H9 (cell line): ENCODE measurements around the gene HLA-C. TPM values are rescaled to one million over a fixed set of nuclear protein-coding genes. Genes with fewer than 3 reads are reported as not detected.
"Not testable (repeated sequence)": the region's sequence is repeated elsewhere in the genome, so short reads cannot be mapped to it uniquely, and the experiment has no call there.

Experiments
- DNase-seq: peaks from one replicate; pipeline ENCODE4 v3.0.0-alpha.2; 2017
- H2AFZ ChIP-seq: one replicate; pipeline ENCODE4 v1.6.1; 2013; ENCODE audit warnings: mild to moderate bottlenecking, low read length, control low read depth, moderate library complexity
- H2AK5ac ChIP-seq: 2 replicates; pipeline ENCODE4 v1.6.1; 2013; ENCODE audit warnings: low read length, control low read depth, mixed read lengths; ENCODE audit not compliant: insufficient read length
- H2BK120ac ChIP-seq: one replicate; pipeline ENCODE4 v1.6.1; 2013; ENCODE audit warnings: low read depth, mild to moderate bottlenecking, low read length, control low read depth, inconsistent platforms; ENCODE audit not compliant: poor library complexity, severe bottlenecking
- H2BK12ac ChIP-seq: 2 replicates; pipeline ENCODE4 v1.6.1; 2013; ENCODE audit warnings: low read length, control low read depth, mixed read lengths, low read depth; ENCODE audit not compliant: insufficient read length
- H2BK15ac ChIP-seq: 2 replicates; pipeline ENCODE4 v1.6.1; 2013; ENCODE audit warnings: low read depth, low read length, control low read depth
- H2BK20ac ChIP-seq: one replicate; pipeline ENCODE4 v1.6.1; 2013; ENCODE audit warnings: low read depth, mild to moderate bottlenecking, low read length, control low read depth, inconsistent platforms; ENCODE audit not compliant: poor library complexity, severe bottlenecking
- H2BK5ac ChIP-seq: 2 replicates; pipeline ENCODE4 v1.6.1; 2013; ENCODE audit warnings: low read length, control low read depth, mixed read lengths; ENCODE audit not compliant: insufficient read length
- H3K14ac ChIP-seq: 2 replicates; pipeline ENCODE4 v1.6.1; 2013; ENCODE audit warnings: low read length, control low read depth; ENCODE audit not compliant: insufficient read depth
- H3K18ac ChIP-seq: 2 replicates; pipeline ENCODE4 v1.6.1; 2013; ENCODE audit warnings: low read depth, mild to moderate bottlenecking, mixed read lengths, low read length, control low read depth; ENCODE audit not compliant: insufficient read length
- H3K23ac ChIP-seq: 2 replicates; pipeline ENCODE4 v1.6.1; 2013; ENCODE audit warnings: low read length, control low read depth, mixed read lengths, low read depth; ENCODE audit not compliant: insufficient read length
- H3K23me2 ChIP-seq: 2 replicates; pipeline ENCODE4 v1.6.1; 2013; ENCODE audit warnings: low read depth, mild to moderate bottlenecking, mixed read lengths, low read length, control low read depth; ENCODE audit not compliant: insufficient read length, poor library complexity, severe bottlenecking
- H3K27ac ChIP-seq: 2 replicates; pipeline ENCODE4 v1.5.1; 2013; ENCODE audit warnings: low read length, control low read depth, mixed read lengths, low read depth; ENCODE audit not compliant: insufficient read length
- H3K27me3 ChIP-seq: 2 replicates; pipeline ENCODE4 v1.6.1; 2013; ENCODE audit warnings: low read length, control low read depth, inconsistent platforms; ENCODE audit not compliant: insufficient read depth
- H3K4ac ChIP-seq: 2 replicates; pipeline ENCODE4 v1.6.1; 2013; ENCODE audit warnings: low read depth, mild to moderate bottlenecking, control low read depth, inconsistent platforms, low read length, moderate library complexity
- H3K4me1 ChIP-seq: 2 replicates; pipeline ENCODE4 v1.6.1; 2013; ENCODE audit warnings: low read length, control low read depth, inconsistent platforms; ENCODE audit not compliant: insufficient read depth
- H3K4me2 ChIP-seq: 2 replicates; pipeline ENCODE4 v1.6.1; 2013; ENCODE audit warnings: low read length, control low read depth, mixed read lengths; ENCODE audit not compliant: insufficient read length, insufficient read depth
- H3K56ac ChIP-seq: 2 replicates; pipeline ENCODE4 v1.6.1; 2013; ENCODE audit warnings: low read depth, mild to moderate bottlenecking, mixed read lengths, low read length, control low read depth; ENCODE audit not compliant: insufficient read length
- H3K79me1 ChIP-seq: 2 replicates; pipeline ENCODE4 v1.6.1; 2013; ENCODE audit warnings: low read depth, mild to moderate bottlenecking, moderate library complexity, low read length, control low read depth, inconsistent platforms; ENCODE audit not compliant: insufficient read depth, poor library complexity, severe bottlenecking
- H3K79me2 ChIP-seq: 2 replicates; pipeline ENCODE4 v1.6.1; 2013; ENCODE audit warnings: low read length, control low read depth, inconsistent platforms; ENCODE audit not compliant: insufficient read depth
- H3K9ac ChIP-seq: 2 replicates; pipeline ENCODE4 v1.6.1; 2013; ENCODE audit warnings: low read length, control low read depth, mixed read lengths; ENCODE audit not compliant: insufficient read length; ENCODE audit errors: extremely low read depth
- H3K9me3 ChIP-seq: one replicate; pipeline ENCODE4 v1.6.1; 2013; ENCODE audit warnings: low read depth, low read length, inconsistent platforms; ENCODE audit not compliant: control insufficient read depth
- H3T11ph ChIP-seq: one replicate; pipeline ENCODE4 v1.6.1; 2013; ENCODE audit warnings: mild to moderate bottlenecking, low read length, control low read depth, inconsistent platforms
- H4K20me1 ChIP-seq: one replicate; pipeline ENCODE4 v1.6.1; 2013; ENCODE audit not compliant: control insufficient read depth, insufficient read length, insufficient read depth
- H4K5ac ChIP-seq: 2 replicates; pipeline ENCODE4 v1.6.1; 2013; ENCODE audit warnings: low read depth, mild to moderate bottlenecking, mixed read lengths, low read length, control low read depth; ENCODE audit not compliant: insufficient read length
- H4K8ac ChIP-seq: replicated peaks from 2 replicates; pipeline ENCODE4 v1.6.1; 2013; ENCODE audit warnings: low read length, control low read depth, mixed read lengths, low read depth; ENCODE audit not compliant: insufficient read length
- H4K91ac ChIP-seq: 2 replicates; pipeline ENCODE4 v1.6.1; 2013; ENCODE audit warnings: low read depth, mild to moderate bottlenecking, moderate library complexity, mixed read lengths, low read length, control low read depth; ENCODE audit not compliant: insufficient read length
- H3K27ac Mint-ChIP-seq, 3 experiments: 2 replicates in 2 of 3; 3 replicates in 1 of 3; pipeline ENCODE4 v1.8.0; 2020 to 2021; ENCODE audit warnings: mixed read lengths in 3 of 3, mild to moderate bottlenecking in 1 of 3, moderate library complexity in 1 of 3
- H3K27me3 Mint-ChIP-seq: 2 replicates; pipeline ENCODE4 v1.8.0; 2021; ENCODE audit warnings: low read depth, mild to moderate bottlenecking, moderate library complexity, mixed read lengths
- H3K36me3 Mint-ChIP-seq, 3 experiments: 2 replicates in 2 of 3; 3 replicates in 1 of 3; pipeline ENCODE4 v1.8.0; 2020 to 2021; ENCODE audit warnings: low read depth in 3 of 3, mixed read lengths in 3 of 3; ENCODE audit not compliant: insufficient read depth in 1 of 3
- H3K4me1 Mint-ChIP-seq, 2 experiments: 2 replicates each; pipeline ENCODE4 v1.8.0; 2020; ENCODE audit warnings: mixed read lengths in 2 of 2
- H3K4me3 Mint-ChIP-seq, 2 experiments: 2 replicates in 1 of 2; 3 replicates in 1 of 2; pipeline ENCODE4 v1.8.0; 2020 to 2021; ENCODE audit warnings: mild to moderate bottlenecking in 2 of 2, mixed read lengths in 2 of 2, moderate library complexity in 1 of 2
- H3K9me3 Mint-ChIP-seq, 2 experiments: 2 replicates in 1 of 2; 3 replicates in 1 of 2; pipeline ENCODE4 v1.8.0; 2020; ENCODE audit warnings: mild to moderate bottlenecking in 2 of 2, mixed read lengths in 2 of 2, moderate library complexity in 1 of 2
- CTCF ChIP-seq: fragments of 200-600 bp; sonication (generic); conservative IDR thresholded peaks from 3 replicates; pipeline ENCODE4 v1.8.0; 2021; ENCODE audit warnings: antibody characterized with exemption, mild to moderate bottlenecking
- WGBS: extraction: QIAGEN DNeasy Blood & Tissue Kit; methylation state at CpG from one replicate; pipeline ENCODE4 v1.1.7; 2013; ENCODE audit warnings: missing lambda C conversion rate, low lambda C conversion rate, mixed read lengths; ENCODE audit not compliant: insufficient read length; ENCODE audit errors: extremely low coverage; 5-methylcytosine and 5-hydroxymethylcytosine counted together
- total RNA-seq: library from RNA; stranded (reverse); gene quantifications from 2 replicates; pipeline ENCODE4 v1.2.1, GENCODE V29; 2021

The HLA-C gene
- total RNA-seq, 1 experiment from 2014 or later: 239 TPM

GRCh38 chr6:31285486-31285885, 13.6 kb upstream of the HLA-C start:
- Mint-ChIP-seq H3K4me3 (no peak overlapping the region), H3K4me1 (peaks cover 4% of the 10 kb centered on the region in 2 experiments; a peak in 2 of 4 replicates), H3K27me3 (peaks cover 18% of the 10 kb centered on the region), H3K9me3 (peaks cover 0 to 3% of the 10 kb centered on the region in 2 experiments; a peak in 1 of 5 replicates), H3K36me3 (no peaks in the 10 kb centered on the region), H3K27ac (no peak overlapping the region)
- H3K79me1 ChIP-seq: no peaks in the 10 kb centered on the region
- no peak overlapping the region for H3K56ac ChIP-seq
- no peak overlapping the region for H2BK120ac ChIP-seq
- DNase-seq: no peak
- H2AK5ac ChIP-seq: no peak overlapping the region
- H3K4me2 ChIP-seq: no peak overlapping the region
- H2AFZ ChIP-seq: no peak overlapping the region
- H3K27ac ChIP-seq: no peak overlapping the region
- H3K27me3 ChIP-seq: no peaks in the 10 kb centered on the region
- H4K5ac ChIP-seq: no peak overlapping the region
- no peak overlapping the region for H3K14ac ChIP-seq
- WGBS: no CpG with 5 or more reads among the region's 3 CpGs
- H2BK20ac ChIP-seq: no peak overlapping the region
- H3K9me3 ChIP-seq: no peaks in the 10 kb centered on the region
- H4K20me1 ChIP-seq: no peaks in the 10 kb centered on the region
- no peak overlapping the region for H2BK5ac ChIP-seq
- no peak overlapping the region for H3K4ac ChIP-seq
- H3K18ac ChIP-seq: no peak overlapping the region
- H3K9ac ChIP-seq: no peak overlapping the region
- H2BK12ac ChIP-seq: no peak overlapping the region
- no peak overlapping the region for H4K8ac ChIP-seq
- no peaks in the 10 kb centered on the region for H3K4me1 ChIP-seq
- no peaks in the 10 kb centered on the region for H3K79me2 ChIP-seq
- no peak overlapping the region for H3T11ph ChIP-seq
- TF ChIP-seq CTCF: no peak
- H4K91ac ChIP-seq: no peak overlapping the region
- no peaks in the 10 kb centered on the region for H3K23me2 ChIP-seq
- no peak overlapping the region for H3K23ac ChIP-seq
- H2BK15ac ChIP-seq: no peak overlapping the region

DNA sequence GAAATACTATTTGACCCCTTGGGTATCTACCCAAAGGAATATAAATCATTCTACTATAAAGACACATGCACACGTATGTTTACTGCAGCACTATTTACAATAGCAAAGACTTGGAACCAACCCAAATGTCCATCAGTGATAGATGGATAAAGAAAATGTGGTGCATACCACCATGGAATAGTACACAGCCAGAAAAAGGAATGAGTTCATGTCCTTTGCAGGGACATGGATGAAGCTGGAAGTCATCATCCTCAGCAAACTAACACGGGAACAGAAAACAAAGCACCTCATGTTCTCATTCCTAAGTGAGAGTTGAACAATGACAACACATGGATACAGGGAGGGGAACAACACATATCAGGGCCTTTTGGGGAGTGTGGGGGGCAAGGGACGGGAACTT, 7.8 kb upstream of the HLA-C start:
- H3K27me3 ChIP-seq, H3K79me2 ChIP-seq, H3K4me2 ChIP-seq, H4K8ac ChIP-seq, H2AFZ ChIP-seq, H2AK5ac ChIP-seq, H2BK15ac ChIP-seq, H2BK12ac ChIP-seq, H3K9ac ChIP-seq, H3K56ac ChIP-seq, DNase-seq, H4K20me1 ChIP-seq, H3K4me1 Mint-ChIP-seq, H3K27ac ChIP-seq, H3K23ac ChIP-seq, H3T11ph ChIP-seq, H3K14ac ChIP-seq, H3K4me3 Mint-ChIP-seq, H3K18ac ChIP-seq, H2BK5ac ChIP-seq, H4K91ac ChIP-seq, H3K4ac ChIP-seq, H4K5ac ChIP-seq, H2BK120ac ChIP-seq, H3K79me1 ChIP-seq, H3K27ac Mint-ChIP-seq, H3K36me3 Mint-ChIP-seq, H2BK20ac ChIP-seq, H3K4me1 ChIP-seq, H3K23me2 ChIP-seq, H3K9me3 Mint-ChIP-seq, H3K9me3 ChIP-seq: not testable (repeated sequence)
- peaks cover 31% of the 10 kb centered on the region for H3K27me3 Mint-ChIP-seq
- no CpG with 5 or more reads among the region's 3 CpGs for WGBS
